KBM-7 (cell line): Measurements from ENCODE around the gene PDILT.
A peak's percentile ranks its signal among the peaks of the same experiment; 100 is the strongest.
"Not testable (repeated sequence)": the region's sequence is repeated elsewhere in the genome, so short reads cannot be mapped to it uniquely, and the experiment has no call there.

ENCODE experiments used
- DNase-seq: peaks from one replicate; pipeline ENCODE4 v3.0.0-alpha.2; 2015
- in situ Hi-C: fragments of 300-500 bp; cut with MboI; formaldehyde crosslinking; loops from 2 replicates; pipeline ENCODE4 v1.14.3; 2020; ENCODE audit warnings: low sequenced_read_pairs, low pct_unique_long_range_greater_than_20kb, mixed read lengths

Gene PDILT

GRCh38 chr16:20312536-20313095 lies 91.9 kb downstream of the PDILT start:
- in situ Hi-C loops, result not testable (repeated sequence)

GRCh38 chr16:20311548-20311947 lies 93.0 kb downstream of the PDILT start:
- DNase-seq, result no peak
- in situ Hi-C loops, result no loop called here

More at GRCh38 chr16:20312536-20313095, 91.9 kb downstream of the PDILT start:
- not testable (repeated sequence) for DNase-seq

GRCh38 chr16:20310421-20311395 lies 93.8 kb downstream of the PDILT start:
- peak; percentile 2 for DNase-seq
- in situ Hi-C loops, result no loop called here

- DNase-seq, result no peak
- in situ Hi-C loops, result no loop called here
These were observed 94.8 kb downstream of the PDILT start for GRCh38 chr16:20309786-20310185.
